HFF-Myc (cell line): ENCODE measurements around the gene KRT9.
"Not testable (repeated sequence)": the region's sequence is repeated elsewhere in the genome, so short reads cannot be mapped to it uniquely, and the experiment has no call there.

Source experiments
- DNase-seq: peaks from one replicate; pipeline ENCODE4 v3.0.0-alpha.2; 2011; ENCODE audit warnings: low read depth; ENCODE audit errors: extremely low read depth
- H3K4me3 ChIP-seq: replicated peaks from 2 replicates; pipeline ENCODE4 v1.5.1; 2011; ENCODE audit warnings: low read depth, mild to moderate bottlenecking, control low read depth, low read length
- TF ChIP-seq, protein P1 (sequence below): IDR thresholded peaks from 2 replicates; pipeline ENCODE4 v1.5.1; 2012; ENCODE audit warnings: mild to moderate bottlenecking, low read depth, low read length, control low read depth; ENCODE audit errors: missing control alignments

The KRT9 gene

GRCh38 chr17:41544491-41544892 is 27.4 kb downstream of the KRT9 start:
- DNase-seq: no peak
- H3K4me3 ChIP-seq: no peak overlapping the region
- TF ChIP-seq, protein P1, sequence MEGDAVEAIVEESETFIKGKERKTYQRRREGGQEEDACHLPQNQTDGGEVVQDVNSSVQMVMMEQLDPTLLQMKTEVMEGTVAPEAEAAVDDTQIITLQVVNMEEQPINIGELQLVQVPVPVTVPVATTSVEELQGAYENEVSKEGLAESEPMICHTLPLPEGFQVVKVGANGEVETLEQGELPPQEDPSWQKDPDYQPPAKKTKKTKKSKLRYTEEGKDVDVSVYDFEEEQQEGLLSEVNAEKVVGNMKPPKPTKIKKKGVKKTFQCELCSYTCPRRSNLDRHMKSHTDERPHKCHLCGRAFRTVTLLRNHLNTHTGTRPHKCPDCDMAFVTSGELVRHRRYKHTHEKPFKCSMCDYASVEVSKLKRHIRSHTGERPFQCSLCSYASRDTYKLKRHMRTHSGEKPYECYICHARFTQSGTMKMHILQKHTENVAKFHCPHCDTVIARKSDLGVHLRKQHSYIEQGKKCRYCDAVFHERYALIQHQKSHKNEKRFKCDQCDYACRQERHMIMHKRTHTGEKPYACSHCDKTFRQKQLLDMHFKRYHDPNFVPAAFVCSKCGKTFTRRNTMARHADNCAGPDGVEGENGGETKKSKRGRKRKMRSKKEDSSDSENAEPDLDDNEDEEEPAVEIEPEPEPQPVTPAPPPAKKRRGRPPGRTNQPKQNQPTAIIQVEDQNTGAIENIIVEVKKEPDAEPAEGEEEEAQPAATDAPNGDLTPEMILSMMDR: no peak

DNA sequence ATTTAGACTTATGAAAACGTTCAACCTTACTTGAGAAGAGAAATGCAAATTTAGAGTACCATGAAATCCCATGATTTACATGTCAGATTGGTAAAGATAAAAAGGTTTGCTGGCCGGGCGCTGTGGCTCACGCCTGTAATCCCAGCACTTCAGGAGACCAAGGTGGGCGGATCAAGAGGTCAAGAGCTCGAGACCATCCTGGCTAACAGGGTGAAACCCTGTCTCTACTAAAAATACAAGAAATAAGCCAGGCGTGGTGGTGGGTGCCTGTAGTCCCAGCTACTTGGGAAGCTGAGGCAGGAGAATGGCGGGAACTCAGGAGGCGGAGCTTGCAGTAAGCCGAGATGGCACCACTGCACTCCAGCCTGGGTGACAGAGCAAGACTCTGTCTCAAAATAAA is 29.1 kb downstream of the KRT9 start:
- H3K4me3 ChIP-seq, DNase-seq: not testable (repeated sequence)

DNA sequence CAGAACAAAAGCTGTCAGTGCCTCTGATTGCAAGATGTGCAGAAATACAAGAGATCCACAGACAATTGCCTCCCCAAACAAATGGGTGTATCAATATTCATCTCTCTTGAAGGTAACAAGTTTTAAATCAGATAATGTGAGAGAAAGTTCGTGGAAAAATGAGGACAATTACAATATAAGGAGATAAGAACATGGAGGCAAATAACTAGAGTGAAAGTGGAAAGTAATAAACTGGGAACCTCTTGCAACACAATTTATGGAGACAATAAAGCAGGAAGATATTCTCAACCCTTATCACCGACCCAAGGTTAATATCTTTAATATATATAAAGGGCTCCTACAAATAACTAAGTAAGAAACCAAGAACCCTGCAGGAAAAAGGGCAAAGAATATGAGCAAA is 29.5 kb downstream of the KRT9 start:
- TF ChIP-seq, protein P1: no peak
- no peak overlapping the region for H3K4me3 ChIP-seq
- no peak for DNase-seq

DNA sequence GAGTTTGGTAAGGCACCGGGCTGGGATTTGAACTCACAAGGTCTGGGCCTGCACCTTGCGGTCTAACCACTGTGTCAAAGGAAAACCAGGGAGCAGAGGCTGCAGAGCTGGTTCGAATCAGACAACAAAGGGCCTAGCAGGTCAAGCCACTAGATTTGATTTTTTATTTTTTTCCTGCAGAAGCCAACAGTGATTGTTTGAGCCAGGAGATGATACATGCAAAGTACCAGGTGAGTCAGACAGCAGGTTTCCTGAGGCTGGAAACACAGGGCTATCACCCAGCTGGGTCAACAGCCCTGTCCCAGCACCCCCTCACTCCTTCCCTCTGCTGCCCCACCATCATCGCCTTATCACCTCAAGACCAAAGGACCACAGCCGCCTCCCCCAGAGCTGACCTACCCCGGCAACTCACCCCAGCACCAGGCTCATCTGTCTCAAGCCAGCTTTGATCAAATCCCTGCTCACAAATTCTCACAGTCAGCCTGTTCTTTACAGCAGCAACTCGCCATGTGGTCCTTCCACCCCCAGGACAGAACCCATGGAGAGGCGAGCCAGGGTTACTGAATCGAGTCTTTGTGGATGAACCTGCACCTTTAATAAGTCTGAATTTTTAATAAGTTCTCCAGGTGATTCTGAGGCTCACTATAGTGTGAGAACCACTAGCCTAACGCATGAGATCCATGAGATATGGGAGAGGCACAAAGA is 30.8 kb downstream of the KRT9 start:
- no peak overlapping the region for H3K4me3 ChIP-seq
- no peak for DNase-seq
- TF ChIP-seq, protein P1: no peak

- no peak overlapping the region for H3K4me3 ChIP-seq
- DNase-seq: no peak
- TF ChIP-seq, protein P1: no peak
Observed at GRCh38 chr17:41539979-41540701, 31.7 kb downstream of the KRT9 start.

- H3K4me3 ChIP-seq: no peak overlapping the region
- TF ChIP-seq, protein P1: no peak
- no peak for DNase-seq
Observed at GRCh38 chr17:41539071-41539492, 32.8 kb downstream of the KRT9 start.

GRCh38 chr17:41538565-41538991 is 33.3 kb downstream of the KRT9 start:
- no peak for DNase-seq
- H3K4me3 ChIP-seq: no peak overlapping the region
- TF ChIP-seq, protein P1: no peak
